NCI-H748 (cell line): ENCODE results near the gene DCAF17.
"Not testable (repeated sequence)": the region's sequence is repeated elsewhere in the genome, so short reads cannot be mapped to it uniquely, and the experiment has no call there.

Source experiments
- DNase-seq: peaks from one replicate; lab custom pipeline; 2025; ENCODE audit not compliant: unreplicated experiment; lab: John Stamatoyannopoulos, UW

Gene DCAF17

GRCh38 chr2:171410624-171411023 lies 23.4 kb upstream of the DCAF17 start:
- no peak for DNase-seq

- no peak for DNase-seq
Measured at GRCh38 chr2:171411214-171411613, 22.8 kb upstream of the DCAF17 start.

- DNase-seq: no peak
Measured at GRCh38 chr2:171411791-171412483, 22.1 kb upstream of the DCAF17 start.

GRCh38 chr2:171412571-171413175 lies 21.4 kb upstream of the DCAF17 start:
- DNase-seq: no peak

- not testable (repeated sequence) for DNase-seq
Measured at GRCh38 chr2:171414645-171415044, 19.4 kb upstream of the DCAF17 start.

- peak; percentile 96 for DNase-seq
Measured at GRCh38 chr2:171416009-171416926, 17.8 kb upstream of the DCAF17 start.

GRCh38 chr2:171419333-171419732 lies 14.7 kb upstream of the DCAF17 start:
- DNase-seq: no peak

- no peak for DNase-seq
Measured at GRCh38 chr2:171420728-171421563, 13.1 kb upstream of the DCAF17 start.

GRCh38 chr2:171422710-171423495 lies 11.1 kb upstream of the DCAF17 start:
- DNase-seq: not testable (repeated sequence)

GRCh38 chr2:171430516-171431410 lies 3.3 kb upstream of the DCAF17 start:
- DNase-seq: no peak

- DNase-seq: no peak
Measured at GRCh38 chr2:171431677-171432167, 2.3 kb upstream of the DCAF17 start.

- DNase-seq: no peak
Measured at GRCh38 chr2:171432206-171432968, 1.6 kb upstream of the DCAF17 start.

- peak; percentile 69 for DNase-seq
Measured at GRCh38 chr2:171432969-171433762, 860 bp upstream of the DCAF17 start.

GRCh38 chr2:171433763-171434012 lies 338 bp upstream of the DCAF17 start, which contains the start of gene METTL8:
METTL8 (minus strand) TSS chr2:171433990; CDS start chr2:171392185, 41,805 bp downstream.
- DNase-seq: no peak

GRCh38 chr2:171436307-171436706 lies 2.3 kb downstream of the DCAF17 start:
- no peak for DNase-seq

GRCh38 chr2:171441470-171441869 lies 7.4 kb downstream of the DCAF17 start:
- DNase-seq: no peak

GRCh38 chr2:171447675-171448074 lies 13.6 kb downstream of the DCAF17 start:
- DNase-seq: no peak

- no peak for DNase-seq
Measured at GRCh38 chr2:171451074-171451473, 17.0 kb downstream of the DCAF17 start.
